Fibroblast of pulmonary artery (primary cell): ENCODE measurements around the gene ENO3.

ENCODE experiments used
- DNase-seq: peaks from one replicate; pipeline ENCODE4 v3.0.0-alpha.2; 2010; ENCODE audit warnings: low read depth
- H3K4me3 ChIP-seq: replicated peaks from 2 replicates; pipeline ENCODE4 v1.5.1; 2011; ENCODE audit warnings: low read depth, mild to moderate bottlenecking, control low read depth, low read length, moderate library complexity
- CTCF ChIP-seq: IDR thresholded peaks from 2 replicates; pipeline ENCODE4 v1.5.1; 2011; ENCODE audit warnings: mild to moderate bottlenecking, control low read depth, low read length, inconsistent platforms; ENCODE audit errors: missing control alignments

Gene ENO3

GRCh38 chr17:4946312-4946976, 4.5 kb upstream of the ENO3 start:
- DNase-seq = no peak
- TF ChIP-seq CTCF = no peak
- H3K4me3 ChIP-seq = peak overlapping the region; percentile 95

GRCh38 chr17:4947010-4947410, 3.9 kb upstream of the ENO3 start:
- H3K4me3 ChIP-seq = peak overlapping the region; percentile 95
- no peak for TF ChIP-seq CTCF
- no peak for DNase-seq

GRCh38 chr17:4947411-4948165, 3.3 kb upstream of the ENO3 start:
- H3K4me3 ChIP-seq = peak overlapping the region; percentile 95
- peak; percentile 52 for DNase-seq
- no peak for TF ChIP-seq CTCF

- no peak for TF ChIP-seq CTCF
- H3K4me3 ChIP-seq = peak within 1 kb of the TSS; percentile 95
- peak; percentile 96 for DNase-seq
Measured at GRCh38 chr17:4948166-4948930, 2.6 kb upstream of the ENO3 start, which contains the start of gene PFN1. PFN1 (minus strand) TSS chr17:4948530; CDS start chr17:4948394, 136 bp downstream.

GRCh38 chr17:4948931-4949320, 2.0 kb upstream of the ENO3 start:
- H3K4me3 ChIP-seq = peak overlapping the region; percentile 95
- DNase-seq = peak; percentile 89
- TF ChIP-seq CTCF = no peak

- H3K4me3 ChIP-seq = peak overlapping the region; percentile 95
- DNase-seq = peak; percentile 69
- TF ChIP-seq CTCF = no peak
Measured at GRCh38 chr17:4949321-4950074, 1.4 kb upstream of the ENO3 start.
